ENCODE data around the gene CBFA2T3.

The CBFA2T3 gene

GRCh38 chr16:88864099-88864498, 112.9 kb downstream of the CBFA2T3 start:
- no peak overlapping the region for H3K27ac ChIP-seq (ENCODE audit: low read depth, low read length)
- H3K4me1 ChIP-seq (ENCODE audit: control insufficient read depth, insufficient read depth, low read length): no peaks in the 10 kb centered on the region
- H3K4me3 ChIP-seq (ENCODE audit: low read depth, low read length): no peak overlapping the region
- H3K9ac ChIP-seq (ENCODE audit: low read depth, low read length): no peak overlapping the region
- H3K36me3 ChIP-seq (ENCODE audit: control insufficient read depth, insufficient read depth, low read length): peaks cover 37% of the 10 kb centered on the region
- H3K27me3 ChIP-seq (ENCODE audit: control insufficient read depth, insufficient read depth, low read length): no peaks in the 10 kb centered on the region
- no peaks in the 10 kb centered on the region for H3K9me3 ChIP-seq (ENCODE audit: control insufficient read depth, insufficient read depth, low read length)

- no peak overlapping the region for H3K27ac ChIP-seq (ENCODE audit: low read depth, low read length)
- H3K9ac ChIP-seq (ENCODE audit: low read depth, low read length): no peak overlapping the region
Measured at GRCh38 chr16:88863426-88863825, 113.6 kb downstream of the CBFA2T3 start.

GRCh38 chr16:88862968-88863367, 114.0 kb downstream of the CBFA2T3 start:
- H3K4me3 ChIP-seq (ENCODE audit: low read depth, low read length): no peak overlapping the region
- H3K36me3 ChIP-seq (ENCODE audit: control insufficient read depth, insufficient read depth, low read length): peaks cover 45% of the 10 kb centered on the region
- H3K27ac ChIP-seq (ENCODE audit: low read depth, low read length): no peak overlapping the region
- H3K27me3 ChIP-seq (ENCODE audit: control insufficient read depth, insufficient read depth, low read length): no peaks in the 10 kb centered on the region
- H3K4me1 ChIP-seq (ENCODE audit: control insufficient read depth, insufficient read depth, low read length): peaks cover 3% of the 10 kb centered on the region; the same call in 1 of the 2 replicates
- H3K9ac ChIP-seq (ENCODE audit: low read depth, low read length): no peak overlapping the region
- no peaks in the 10 kb centered on the region for H3K9me3 ChIP-seq (ENCODE audit: control insufficient read depth, insufficient read depth, low read length)

More at GRCh38 chr16:88863426-88863825, 113.6 kb downstream of the CBFA2T3 start:
- Histone ChIP-seq H3K4me1 (ENCODE audit: control insufficient read depth, insufficient read depth, low read length) (no peaks in the 10 kb centered on the region), H3K36me3 (ENCODE audit: control insufficient read depth, insufficient read depth, low read length) (peaks cover 43% of the 10 kb centered on the region), H3K9me3 (ENCODE audit: control insufficient read depth, insufficient read depth, low read length) (no peaks in the 10 kb centered on the region), H3K27me3 (ENCODE audit: control insufficient read depth, insufficient read depth, low read length) (no peaks in the 10 kb centered on the region), H3K4me3 (ENCODE audit: low read depth, low read length) (no peak overlapping the region)

- Histone ChIP-seq H3K4me1 (ENCODE audit: control insufficient read depth, insufficient read depth, low read length) (peaks cover 4% of the 10 kb centered on the region; the same call in 1 of the 2 replicates), H3K4me3 (ENCODE audit: low read depth, low read length) (no peak overlapping the region), H3K27me3 (ENCODE audit: control insufficient read depth, insufficient read depth, low read length) (no peaks in the 10 kb centered on the region), H3K9ac (ENCODE audit: low read depth, low read length) (no peak overlapping the region), H3K27ac (ENCODE audit: low read depth, low read length) (no peak overlapping the region), H3K9me3 (ENCODE audit: control insufficient read depth, insufficient read depth, low read length) (no peaks in the 10 kb centered on the region), H3K36me3 (ENCODE audit: control insufficient read depth, insufficient read depth, low read length) (peaks cover 45% of the 10 kb centered on the region)
Measured at GRCh38 chr16:88861359-88861758, 115.6 kb downstream of the CBFA2T3 start.

GRCh38 chr16:88859381-88860091, 117.5 kb downstream of the CBFA2T3 start:
- no peaks in the 10 kb centered on the region for H3K27me3 ChIP-seq (ENCODE audit: control insufficient read depth, insufficient read depth, low read length)
- H3K9ac ChIP-seq (ENCODE audit: low read depth, low read length): no peak overlapping the region
- H3K36me3 ChIP-seq (ENCODE audit: control insufficient read depth, insufficient read depth, low read length): peaks cover 45% of the 10 kb centered on the region
- H3K4me1 ChIP-seq (ENCODE audit: control insufficient read depth, insufficient read depth, low read length): peaks cover 12% of the 10 kb centered on the region
- no peak overlapping the region for H3K27ac ChIP-seq (ENCODE audit: low read depth, low read length)
- no peak overlapping the region for H3K4me3 ChIP-seq (ENCODE audit: low read depth, low read length)
- H3K9me3 ChIP-seq (ENCODE audit: control insufficient read depth, insufficient read depth, low read length): no peaks in the 10 kb centered on the region

GRCh38 chr16:88857728-88858339, 119.2 kb downstream of the CBFA2T3 start:
- Histone ChIP-seq H3K9me3 (ENCODE audit: control insufficient read depth, insufficient read depth, low read length) (no peaks in the 10 kb centered on the region), H3K36me3 (ENCODE audit: control insufficient read depth, insufficient read depth, low read length) (peaks cover 45% of the 10 kb centered on the region), H3K9ac (ENCODE audit: low read depth, low read length) (peak overlapping the region; percentile 75; the same call in 1 of the 2 replicates), H3K4me1 (ENCODE audit: control insufficient read depth, insufficient read depth, low read length) (peaks cover 12% of the 10 kb centered on the region), H3K27ac (ENCODE audit: low read depth, low read length) (no peak overlapping the region), H3K4me3 (ENCODE audit: low read depth, low read length) (peak overlapping the region; percentile 89), H3K27me3 (ENCODE audit: control insufficient read depth, insufficient read depth, low read length) (no peaks in the 10 kb centered on the region)

GRCh38 chr16:88856828-88857727, 119.9 kb downstream of the CBFA2T3 start, which contains the start of the genes GALNS and TRAPPC2L:
GALNS (minus strand) TSS chr16:88856947; CDS start chr16:88856877, 70 bp downstream.
TRAPPC2L (plus strand) TSS chr16:88857127; CDS start chr16:88857151, 24 bp downstream.
- Histone ChIP-seq H3K9ac (ENCODE audit: low read depth, low read length) (peak within 1 kb of the TSS; percentile 75), H3K36me3 (ENCODE audit: control insufficient read depth, insufficient read depth, low read length) (peaks cover 38% of the 10 kb centered on the region), H3K4me1 (ENCODE audit: control insufficient read depth, insufficient read depth, low read length) (peaks cover 12% of the 10 kb centered on the region), H3K27me3 (ENCODE audit: control insufficient read depth, insufficient read depth, low read length) (no peaks in the 10 kb centered on the region), H3K4me3 (ENCODE audit: low read depth, low read length) (peak within 1 kb of the TSS; percentile 89), H3K9me3 (ENCODE audit: control insufficient read depth, insufficient read depth, low read length) (no peaks in the 10 kb centered on the region), H3K27ac (ENCODE audit: low read depth, low read length) (peak within 1 kb of the TSS; percentile 61)

- Histone ChIP-seq H3K9me3 (ENCODE audit: control insufficient read depth, insufficient read depth, low read length) (no peaks in the 10 kb centered on the region), H3K27me3 (ENCODE audit: control insufficient read depth, insufficient read depth, low read length) (no peaks in the 10 kb centered on the region), H3K27ac (ENCODE audit: low read depth, low read length) (peak overlapping the region; percentile 61), H3K4me3 (ENCODE audit: low read depth, low read length) (peak overlapping the region; percentile 89), H3K36me3 (ENCODE audit: control insufficient read depth, insufficient read depth, low read length) (peaks cover 30% of the 10 kb centered on the region), H3K4me1 (ENCODE audit: control insufficient read depth, insufficient read depth, low read length) (peaks cover 12% of the 10 kb centered on the region), H3K9ac (ENCODE audit: low read depth, low read length) (peak overlapping the region; percentile 36; the same call in 1 of the 2 replicates)
Measured at GRCh38 chr16:88856122-88856827, 120.7 kb downstream of the CBFA2T3 start.

GRCh38 chr16:88855736-88856121, 121.3 kb downstream of the CBFA2T3 start:
- no peak overlapping the region for H3K9ac ChIP-seq (ENCODE audit: low read depth, low read length)
- H3K27ac ChIP-seq (ENCODE audit: low read depth, low read length): no peak overlapping the region
- H3K36me3 ChIP-seq (ENCODE audit: control insufficient read depth, insufficient read depth, low read length): peaks cover 25% of the 10 kb centered on the region
- H3K27me3 ChIP-seq (ENCODE audit: control insufficient read depth, insufficient read depth, low read length): no peaks in the 10 kb centered on the region
- H3K4me1 ChIP-seq (ENCODE audit: control insufficient read depth, insufficient read depth, low read length): peaks cover 12% of the 10 kb centered on the region
- H3K4me3 ChIP-seq (ENCODE audit: low read depth, low read length): peak overlapping the region; percentile 74
- H3K9me3 ChIP-seq (ENCODE audit: control insufficient read depth, insufficient read depth, low read length): no peaks in the 10 kb centered on the region

- no peak overlapping the region for H3K27ac ChIP-seq (ENCODE audit: low read depth, low read length)
- peaks cover 12% of the 10 kb centered on the region for H3K4me1 ChIP-seq (ENCODE audit: control insufficient read depth, insufficient read depth, low read length)
- 0 out of 2 replicates have a peak overlapping the region, but pooled peaks have one; percentile 74 for H3K4me3 ChIP-seq (ENCODE audit: low read depth, low read length)
- H3K27me3 ChIP-seq (ENCODE audit: control insufficient read depth, insufficient read depth, low read length): no peaks in the 10 kb centered on the region
- no peaks in the 10 kb centered on the region for H3K9me3 ChIP-seq (ENCODE audit: control insufficient read depth, insufficient read depth, low read length)
- peaks cover 19% of the 10 kb centered on the region for H3K36me3 ChIP-seq (ENCODE audit: control insufficient read depth, insufficient read depth, low read length)
- no peak overlapping the region for H3K9ac ChIP-seq (ENCODE audit: low read depth, low read length)
Measured at GRCh38 chr16:88855176-88855575, 121.8 kb downstream of the CBFA2T3 start.
